HG03039 (cell line): ENCODE data around the gene FBL.

ENCODE experiments used
- ATAC-seq: cut with Tn5 transposase; IDR thresholded peaks from one replicate; pipeline ENCODE4 v1.9.1; 2021; ENCODE audit warnings: mild to moderate bottlenecking, moderate library complexity; ENCODE audit not compliant: unreplicated experiment

The FBL gene

GRCh38 chr19:39796000-39796498, 50.1 kb downstream of the FBL start:
- no peak for ATAC-seq

- no peak for ATAC-seq
These were observed 51.2 kb downstream of the FBL start for GRCh38 chr19:39795001-39795400.

GRCh38 chr19:39792999-39793546, 53.1 kb downstream of the FBL start:
- no peak for ATAC-seq

- ATAC-seq, result no peak
These were observed 57.9 kb downstream of the FBL start for GRCh38 chr19:39788244-39788643.
